ENCODE data around the gene PET117.
"Not testable (repeated sequence)": the region's sequence is repeated elsewhere in the genome, so short reads cannot be mapped to it uniquely, and the experiment has no call there.

The PET117 gene

DNA sequence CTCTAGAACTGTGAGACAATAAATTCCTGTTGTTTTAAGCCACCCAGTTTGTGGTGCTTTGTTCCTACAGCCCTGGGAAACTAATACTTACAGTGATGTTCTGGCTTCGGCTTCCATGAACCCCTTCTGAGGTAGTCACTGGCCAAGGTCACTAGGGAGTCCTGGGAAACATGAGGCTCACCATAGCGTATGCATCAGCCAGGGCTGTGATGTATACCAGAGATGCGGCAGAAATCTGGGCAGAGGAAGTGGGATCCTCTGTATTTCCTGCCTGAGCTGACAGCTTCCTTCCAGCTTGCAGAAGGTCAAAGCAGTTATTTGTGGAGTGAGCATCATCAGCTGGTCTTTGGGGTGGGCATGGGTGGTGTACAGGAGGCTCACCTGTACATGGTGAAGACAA, 27.9 kb downstream of the PET117 start:
- no peak for DNase-seq

DNA sequence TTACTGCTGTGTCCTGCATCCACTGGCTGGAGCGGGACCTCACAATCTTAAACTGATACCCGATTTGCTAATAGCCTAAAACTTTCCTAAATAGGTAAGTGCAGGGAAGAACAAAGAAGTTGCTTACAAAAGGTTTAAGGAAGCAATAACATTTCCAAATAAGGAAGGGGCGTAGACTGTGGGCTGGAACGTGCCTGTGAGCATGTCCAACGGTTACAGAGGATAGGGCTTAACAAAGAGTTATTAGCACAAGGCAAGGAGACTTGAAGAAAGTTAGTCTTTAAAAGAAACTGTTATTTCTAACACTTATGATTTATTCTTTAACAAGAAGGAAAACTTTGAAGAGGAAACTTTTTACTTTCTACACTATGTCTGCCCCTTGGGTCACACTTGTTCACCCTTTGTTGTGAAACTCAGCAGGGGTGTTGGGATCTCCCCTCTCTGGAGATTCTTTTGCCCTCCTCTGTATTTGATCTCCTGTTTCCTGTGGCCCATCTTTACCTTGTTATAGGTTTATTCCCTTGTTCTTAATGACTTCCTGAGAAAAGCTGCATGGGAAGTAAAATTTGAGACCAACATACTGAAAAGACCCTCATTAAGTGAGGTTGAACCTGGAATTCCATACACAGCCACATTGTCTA, 28.7 kb downstream of the PET117 start:
- DNase-seq, result no peak

DNA sequence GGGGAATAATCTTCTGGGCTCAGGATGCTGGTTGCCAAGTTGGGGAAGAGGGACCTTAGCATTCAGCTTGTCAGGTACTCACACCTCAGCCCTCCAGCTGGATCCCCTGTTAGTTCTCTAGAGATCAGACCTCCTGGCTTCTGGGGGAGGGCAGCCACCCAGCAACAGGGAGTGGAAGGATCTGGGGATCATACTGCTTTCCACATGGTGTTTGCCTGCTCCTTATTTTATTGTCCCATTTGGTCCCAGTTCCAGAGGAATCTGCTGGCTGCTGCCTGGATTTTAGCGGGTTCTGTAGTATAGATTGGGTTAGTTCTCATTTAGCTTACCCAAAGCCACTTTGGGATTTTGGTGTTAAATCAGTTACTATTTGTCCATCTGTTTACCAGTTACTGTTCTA, 29.3 kb downstream of the PET117 start:
- DNase-seq, result no peak

DNA sequence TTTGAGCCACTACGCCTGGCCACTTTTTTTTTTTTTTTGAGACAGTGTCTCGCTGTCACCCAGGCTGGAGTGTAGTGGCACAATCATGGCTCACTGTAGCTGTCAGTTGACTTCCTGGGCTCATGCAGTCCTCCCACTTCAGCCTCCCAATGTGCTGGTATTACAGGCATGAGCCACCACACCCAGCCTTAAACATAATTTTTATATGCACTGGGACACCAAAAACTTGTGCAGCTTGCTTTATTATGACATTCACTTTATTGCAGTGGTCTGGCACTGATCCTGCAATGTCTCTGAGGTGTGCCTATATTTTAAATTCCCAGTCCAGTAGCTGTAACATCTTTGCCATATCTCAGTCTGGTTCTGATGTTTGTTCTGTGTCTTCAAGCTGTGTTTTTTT, 34.7 kb downstream of the PET117 start:
- DNase-seq, result no peak

DNA sequence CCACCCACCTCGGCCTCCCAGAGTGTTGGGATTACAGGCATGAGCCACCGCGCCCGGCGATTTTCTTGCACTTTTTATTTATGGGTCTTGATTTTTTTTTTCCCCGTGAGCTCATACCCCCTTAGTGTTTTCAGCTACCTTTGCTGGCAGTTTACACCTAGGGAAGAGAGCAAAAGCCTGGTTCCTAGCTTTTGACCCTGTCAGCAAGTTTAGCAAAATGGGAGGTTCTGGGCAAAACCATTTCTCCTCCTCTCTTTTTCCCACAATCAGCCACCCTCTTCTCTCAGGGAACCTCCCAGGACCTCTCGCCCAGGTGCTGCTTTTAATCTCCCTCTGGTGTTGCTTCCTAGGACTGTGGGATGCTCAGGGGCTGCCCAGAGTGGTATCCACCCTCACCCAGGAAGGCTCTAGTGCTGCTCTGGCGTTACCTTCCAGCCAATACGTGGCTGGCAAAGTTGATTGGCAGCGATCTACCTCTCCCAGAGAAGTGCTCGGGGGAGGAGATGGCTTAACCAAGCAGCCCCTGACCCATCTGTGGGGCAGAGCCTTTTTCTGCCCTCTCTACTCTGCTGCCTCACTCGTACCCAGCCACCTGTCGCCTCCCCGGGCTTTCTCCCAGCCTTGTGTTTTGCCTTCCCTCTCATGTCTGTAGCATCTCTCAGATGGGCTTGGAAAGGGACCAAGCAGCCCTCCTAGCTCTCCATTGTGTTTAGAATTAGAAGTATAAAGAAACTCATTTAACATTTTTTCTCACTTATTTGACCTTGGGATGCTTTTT, 37.4 kb downstream of the PET117 start:
- no peak for DNase-seq

DNA sequence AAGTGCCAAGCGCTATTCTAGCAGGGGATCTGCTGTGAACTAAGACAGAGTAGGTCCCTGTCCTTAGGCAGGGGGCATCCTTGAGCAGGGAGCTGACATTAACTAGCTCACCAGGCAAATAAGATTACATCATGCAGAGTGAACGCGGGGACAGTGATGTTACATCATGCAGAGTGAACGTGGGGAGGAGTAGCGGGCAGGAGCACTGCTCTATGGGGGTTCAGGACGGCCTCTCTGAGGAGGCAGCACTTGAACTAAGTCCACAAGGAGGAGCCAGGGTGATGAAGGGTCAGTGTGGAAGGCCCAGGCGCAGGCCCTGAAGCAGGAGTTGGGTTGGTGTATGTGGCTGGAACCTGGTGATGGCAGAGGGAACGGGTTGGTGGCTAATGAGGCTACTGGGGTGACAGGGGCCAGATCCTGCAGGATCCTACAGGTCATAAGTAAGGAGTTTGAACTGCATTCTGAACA, 38.7 kb downstream of the PET117 start:
- no peak for DNase-seq

DNA sequence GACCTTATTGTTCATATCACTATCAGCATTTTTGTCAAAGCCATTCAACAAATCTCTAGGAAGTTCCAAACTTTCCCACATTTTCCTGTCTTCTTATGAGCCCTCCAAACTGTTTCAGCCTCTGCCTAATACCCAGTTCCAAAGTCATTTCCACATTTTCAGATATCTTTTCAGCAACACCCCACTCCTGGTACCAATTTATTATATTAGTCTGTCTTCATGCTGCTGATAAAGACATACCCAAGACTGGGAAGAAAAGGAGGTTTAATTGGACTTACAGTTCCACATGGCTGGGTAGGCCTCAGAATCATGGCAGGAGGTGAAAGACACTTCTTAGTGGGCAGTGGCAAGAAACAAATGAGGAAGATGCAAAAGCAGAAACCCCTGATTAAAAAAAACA, 42.7 kb downstream of the PET117 start:
- DNase-seq, result not testable (repeated sequence)

DNA sequence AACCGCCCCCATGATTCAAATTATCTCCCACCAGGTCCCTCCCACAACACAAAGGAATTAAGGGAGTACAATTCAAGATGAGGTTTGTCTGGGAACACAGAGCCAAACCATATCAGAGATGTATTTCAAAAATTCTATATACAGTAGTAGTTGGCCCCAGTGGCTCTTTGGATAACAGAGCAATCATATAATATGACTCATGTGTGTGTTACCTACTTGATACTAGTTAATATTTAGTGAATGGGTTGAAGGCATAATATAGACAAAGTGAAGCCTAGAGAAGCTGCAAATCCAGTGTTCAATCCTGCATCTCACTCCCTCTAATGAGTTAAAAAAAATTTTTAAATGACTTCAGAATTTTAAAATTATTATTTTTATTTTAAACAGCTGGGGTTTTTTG, 43.2 kb downstream of the PET117 start:
- DNase-seq, result no peak

DNA sequence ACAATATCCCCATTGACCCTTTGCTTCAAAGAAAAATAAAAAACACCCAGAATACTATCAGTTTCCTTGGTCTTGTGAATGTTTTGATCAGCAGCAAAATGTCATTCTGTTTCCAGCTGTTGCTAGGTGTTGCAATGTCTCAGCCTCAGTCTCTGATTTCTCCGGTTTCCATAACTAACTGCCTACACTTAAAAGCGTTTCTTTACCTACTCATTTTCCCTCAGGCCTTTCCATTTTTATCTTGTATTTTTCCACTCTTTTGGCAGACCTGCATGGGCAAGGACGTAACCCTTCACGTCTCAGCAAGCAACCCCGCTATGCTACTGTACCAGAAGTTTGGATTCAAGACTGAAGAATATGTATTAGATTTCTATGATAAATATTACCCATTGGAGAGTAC, 49.4 kb downstream of the PET117 start:
- no peak for DNase-seq

DNA sequence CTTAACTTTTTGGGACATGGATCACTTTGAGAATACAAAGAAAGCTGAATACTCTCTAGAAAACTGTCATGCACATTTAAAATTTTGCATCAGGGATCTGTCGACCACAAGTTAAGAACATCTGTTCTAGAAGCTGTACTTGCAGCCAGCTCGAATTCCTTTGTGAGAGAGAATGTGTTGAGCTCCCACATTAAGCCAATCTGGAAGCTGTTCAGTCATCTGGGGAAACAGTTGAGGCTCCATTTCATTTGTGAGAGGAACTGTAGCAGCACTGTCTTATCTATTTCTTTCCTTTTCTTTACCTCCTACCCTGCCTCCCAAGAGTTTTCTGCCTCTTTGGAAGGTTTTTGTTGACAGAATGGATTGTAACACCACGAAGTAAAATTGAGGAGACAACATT, 50.8 kb downstream of the PET117 start:
- no peak for DNase-seq

DNA sequence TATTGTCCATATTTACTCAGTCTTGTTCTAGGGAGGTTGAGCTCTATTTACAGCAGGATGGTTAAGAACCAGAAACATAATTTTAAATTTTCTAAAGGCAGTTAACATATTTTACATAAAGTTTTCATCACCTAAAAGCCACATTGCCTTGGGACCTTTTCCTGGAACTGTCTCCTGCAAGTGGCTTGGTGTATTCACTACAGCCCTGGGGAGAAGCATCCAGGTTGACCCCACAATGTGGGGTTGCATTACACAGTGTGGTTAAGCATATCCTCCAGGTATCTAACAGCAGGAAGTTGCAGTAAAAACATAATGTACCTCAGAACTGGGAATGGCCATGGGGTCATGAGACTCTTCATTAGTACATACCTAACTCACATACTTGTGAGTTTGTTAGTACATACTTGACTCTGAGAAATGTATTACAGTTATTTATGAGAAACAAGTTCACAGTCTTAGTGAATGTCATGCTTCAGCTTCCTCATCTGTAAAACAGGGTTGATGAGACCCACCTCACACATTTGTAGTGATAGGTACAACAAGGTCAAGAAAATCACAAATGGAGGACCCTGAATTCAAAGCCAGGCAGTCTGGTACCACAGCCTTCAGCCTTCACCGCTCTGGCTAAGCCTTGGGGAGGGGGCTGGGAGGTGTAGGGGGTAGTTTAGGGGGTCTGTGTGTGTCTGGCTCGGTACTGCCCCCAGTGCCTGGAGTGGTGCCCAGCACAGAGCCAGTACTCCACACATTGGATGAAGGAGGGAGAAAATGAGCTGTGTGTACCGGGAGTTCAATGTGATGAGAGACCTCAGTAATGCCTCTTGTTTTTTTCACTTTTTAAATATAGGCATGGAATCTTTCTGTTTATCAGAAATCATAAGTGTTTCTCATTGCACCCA, 52.9 kb downstream of the PET117 start:
- DNase-seq, result no peak

DNA sequence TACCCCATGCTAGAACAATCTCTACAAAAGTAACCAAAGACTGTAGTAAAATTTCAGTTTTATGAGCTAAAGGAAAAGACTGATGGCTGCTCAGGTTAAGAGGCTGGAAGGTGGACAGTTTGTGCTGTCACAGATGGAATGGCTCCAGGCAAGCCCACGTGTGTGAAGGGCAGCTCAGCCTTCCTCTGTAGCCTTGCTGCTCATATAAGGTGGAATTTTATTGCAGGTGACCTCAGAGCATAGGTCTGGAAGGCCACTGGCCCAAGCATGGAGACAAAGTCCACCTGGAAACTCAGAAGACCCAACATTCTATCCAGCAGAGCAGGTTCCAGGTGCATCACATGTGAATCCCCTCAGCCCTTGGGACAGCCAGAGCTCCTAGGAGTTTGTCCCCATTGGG, 53.6 kb downstream of the PET117 start:
- no peak for DNase-seq
